HG03571 (cell line): ENCODE data around the gene HTRA2.
"Not testable (repeated sequence)": the region's sequence is repeated elsewhere in the genome, so short reads cannot be mapped to it uniquely, and the experiment has no call there.

ENCODE experiments used
- ATAC-seq: cut with Tn5 transposase; IDR thresholded peaks from one replicate; pipeline ENCODE4 v1.9.1; 2021; ENCODE audit not compliant: unreplicated experiment

Gene HTRA2

GRCh38 chr2:74558284-74559230 lies 28.8 kb downstream of the HTRA2 start:
- no peak for ATAC-seq

- no peak for ATAC-seq
These were observed 30.2 kb downstream of the HTRA2 start for GRCh38 chr2:74559912-74560311.

- ATAC-seq: no peak
These were observed 30.9 kb downstream of the HTRA2 start for GRCh38 chr2:74560591-74560990.

- ATAC-seq: not testable (repeated sequence)
These were observed 31.3 kb downstream of the HTRA2 start for GRCh38 chr2:74561022-74561421.

- ATAC-seq: no peak
These were observed 32.5 kb downstream of the HTRA2 start for GRCh38 chr2:74562126-74562775.

- ATAC-seq: no peak
These were observed 34.5 kb downstream of the HTRA2 start for GRCh38 chr2:74564222-74564621.

- no peak for ATAC-seq
These were observed 36.5 kb downstream of the HTRA2 start for GRCh38 chr2:74566076-74566753.

- no peak for ATAC-seq
These were observed 37.0 kb downstream of the HTRA2 start for GRCh38 chr2:74566754-74567085.

GRCh38 chr2:74567881-74568280 lies 38.1 kb downstream of the HTRA2 start:
- ATAC-seq: no peak

GRCh38 chr2:74569686-74570085 lies 40.0 kb downstream of the HTRA2 start:
- ATAC-seq: no peak

- ATAC-seq: peak; percentile 65
These were observed 41.3 kb downstream of the HTRA2 start for GRCh38 chr2:74571058-74571457.

GRCh38 chr2:74572178-74572925 lies 42.6 kb downstream of the HTRA2 start:
- ATAC-seq: no peak

GRCh38 chr2:74573747-74574562 lies 44.2 kb downstream of the HTRA2 start:
- no peak for ATAC-seq

- ATAC-seq: no peak
These were observed 45.6 kb downstream of the HTRA2 start for GRCh38 chr2:74575320-74575719.

GRCh38 chr2:74576211-74576862 lies 46.6 kb downstream of the HTRA2 start:
- ATAC-seq: no peak

- ATAC-seq: no peak
These were observed 47.1 kb downstream of the HTRA2 start for GRCh38 chr2:74576863-74577229.

- ATAC-seq: no peak
These were observed 47.7 kb downstream of the HTRA2 start for GRCh38 chr2:74577448-74577847.

GRCh38 chr2:74578408-74578807 lies 48.7 kb downstream of the HTRA2 start:
- ATAC-seq: no peak

GRCh38 chr2:74581463-74581862 lies 51.7 kb downstream of the HTRA2 start:
- ATAC-seq: no peak

GRCh38 chr2:74582184-74582583 lies 52.5 kb downstream of the HTRA2 start:
- ATAC-seq: no peak
